ENCODE data around the gene CKB. TPM values are rescaled to one million over a fixed set of nuclear protein-coding genes. Genes with fewer than 3 reads are reported as not detected.

CKB gene
- total and polyA plus RNA-seq, 9 of the 15 experiments (the other 6 are each of a cell fraction or from before 2014, with no cell fraction given) = 23.9 to 692 (median 132) TPM

DNA sequence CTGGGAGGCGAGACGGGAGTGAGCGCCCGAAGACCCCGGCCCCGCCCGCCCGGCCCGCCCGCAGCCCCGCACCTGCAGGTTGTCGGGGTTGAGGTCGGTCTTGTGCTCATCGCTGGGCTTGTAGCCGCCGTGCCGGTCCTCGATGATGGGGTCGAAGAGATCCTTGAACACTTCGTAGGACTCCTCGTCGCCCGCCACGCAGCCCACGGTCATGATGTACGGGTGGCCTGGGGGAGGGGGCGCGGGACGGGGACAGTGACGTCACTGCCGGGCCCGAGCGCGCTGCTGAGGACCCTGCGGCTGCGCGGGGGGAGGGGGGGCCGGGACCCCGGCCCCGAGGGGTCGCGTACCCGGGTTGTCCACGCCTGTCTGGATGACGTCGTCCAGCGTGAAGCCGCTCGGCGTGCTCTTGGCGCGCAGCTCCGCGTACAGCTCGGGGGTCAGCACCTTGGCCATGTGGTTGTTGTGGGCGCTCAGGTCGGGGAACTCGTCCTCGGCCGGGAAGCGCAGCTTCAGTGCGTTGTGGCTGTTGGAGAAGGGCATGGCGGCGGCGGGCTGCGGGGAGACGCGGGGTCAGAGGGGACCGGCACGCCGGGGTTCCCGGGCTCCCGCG is 573 bp downstream of the CKB start (continued):
- TF ChIP-seq, protein P1, sequence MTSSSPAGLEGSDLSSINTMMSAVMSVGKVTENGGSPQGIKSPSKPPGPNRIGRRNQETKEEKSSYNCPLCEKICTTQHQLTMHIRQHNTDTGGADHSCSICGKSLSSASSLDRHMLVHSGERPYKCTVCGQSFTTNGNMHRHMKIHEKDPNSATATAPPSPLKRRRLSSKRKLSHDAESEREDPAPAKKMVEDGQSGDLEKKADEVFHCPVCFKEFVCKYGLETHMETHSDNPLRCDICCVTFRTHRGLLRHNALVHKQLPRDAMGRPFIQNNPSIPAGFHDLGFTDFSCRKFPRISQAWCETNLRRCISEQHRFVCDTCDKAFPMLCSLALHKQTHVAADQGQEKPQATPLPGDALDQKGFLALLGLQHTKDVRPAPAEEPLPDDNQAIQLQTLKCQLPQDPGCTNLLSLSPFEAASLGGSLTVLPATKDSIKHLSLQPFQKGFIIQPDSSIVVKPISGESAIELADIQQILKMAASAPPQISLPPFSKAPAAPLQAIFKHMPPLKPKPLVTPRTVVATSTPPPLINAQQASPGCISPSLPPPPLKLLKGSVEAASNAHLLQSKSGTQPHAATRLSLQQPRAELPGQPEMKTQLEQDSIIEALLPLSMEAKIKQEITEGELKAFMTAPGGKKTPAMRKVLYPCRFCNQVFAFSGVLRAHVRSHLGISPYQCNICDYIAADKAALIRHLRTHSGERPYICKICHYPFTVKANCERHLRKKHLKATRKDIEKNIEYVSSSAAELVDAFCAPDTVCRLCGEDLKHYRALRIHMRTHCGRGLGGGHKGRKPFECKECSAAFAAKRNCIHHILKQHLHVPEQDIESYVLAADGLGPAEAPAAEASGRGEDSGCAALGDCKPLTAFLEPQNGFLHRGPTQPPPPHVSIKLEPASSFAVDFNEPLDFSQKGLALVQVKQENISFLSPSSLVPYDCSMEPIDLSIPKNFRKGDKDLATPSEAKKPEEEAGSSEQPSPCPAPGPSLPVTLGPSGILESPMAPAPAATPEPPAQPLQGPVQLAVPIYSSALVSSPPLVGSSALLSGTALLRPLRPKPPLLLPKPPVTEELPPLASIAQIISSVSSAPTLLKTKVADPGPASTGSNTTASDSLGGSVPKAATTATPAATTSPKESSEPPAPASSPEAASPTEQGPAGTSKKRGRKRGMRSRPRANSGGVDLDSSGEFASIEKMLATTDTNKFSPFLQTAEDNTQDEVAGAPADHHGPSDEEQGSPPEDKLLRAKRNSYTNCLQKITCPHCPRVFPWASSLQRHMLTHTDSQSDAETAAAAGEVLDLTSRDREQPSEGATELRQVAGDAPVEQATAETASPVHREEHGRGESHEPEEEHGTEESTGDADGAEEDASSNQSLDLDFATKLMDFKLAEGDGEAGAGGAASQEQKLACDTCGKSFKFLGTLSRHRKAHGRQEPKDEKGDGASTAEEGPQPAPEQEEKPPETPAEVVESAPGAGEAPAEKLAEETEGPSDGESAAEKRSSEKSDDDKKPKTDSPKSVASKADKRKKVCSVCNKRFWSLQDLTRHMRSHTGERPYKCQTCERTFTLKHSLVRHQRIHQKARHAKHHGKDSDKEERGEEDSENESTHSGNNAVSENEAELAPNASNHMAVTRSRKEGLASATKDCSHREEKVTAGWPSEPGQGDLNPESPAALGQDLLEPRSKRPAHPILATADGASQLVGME (CRISPR knock-in tag; IDR thresholded peaks at IDR 0.05) = no peak
- TF ChIP-seq XRCC4 (IDR thresholded peaks at IDR 0.05; ENCODE audit: extremely low read depth, insufficient read depth, insufficient read length) = no peak
- TF ChIP-seq XRCC3 (IDR thresholded peaks at IDR 0.05) = no peak
- TF ChIP-seq, protein P2, sequence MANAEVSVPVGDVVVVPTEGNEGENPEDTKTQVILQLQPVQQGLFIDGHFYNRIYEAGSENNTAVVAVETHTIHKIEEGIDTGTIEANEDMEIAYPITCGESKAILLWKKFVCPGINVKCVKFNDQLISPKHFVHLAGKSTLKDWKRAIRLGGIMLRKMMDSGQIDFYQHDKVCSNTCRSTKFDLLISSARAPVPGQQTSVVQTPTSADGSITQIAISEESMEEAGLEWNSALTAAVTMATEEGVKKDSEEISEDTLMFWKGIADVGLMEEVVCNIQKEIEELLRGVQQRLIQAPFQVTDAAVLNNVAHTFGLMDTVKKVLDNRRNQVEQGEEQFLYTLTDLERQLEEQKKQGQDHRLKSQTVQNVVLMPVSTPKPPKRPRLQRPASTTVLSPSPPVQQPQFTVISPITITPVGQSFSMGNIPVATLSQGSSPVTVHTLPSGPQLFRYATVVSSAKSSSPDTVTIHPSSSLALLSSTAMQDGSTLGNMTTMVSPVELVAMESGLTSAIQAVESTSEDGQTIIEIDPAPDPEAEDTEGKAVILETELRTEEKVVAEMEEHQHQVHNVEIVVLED (CRISPR knock-in tag; IDR thresholded peaks at IDR 0.05) = no peak
- TF ChIP-seq, protein P3, sequence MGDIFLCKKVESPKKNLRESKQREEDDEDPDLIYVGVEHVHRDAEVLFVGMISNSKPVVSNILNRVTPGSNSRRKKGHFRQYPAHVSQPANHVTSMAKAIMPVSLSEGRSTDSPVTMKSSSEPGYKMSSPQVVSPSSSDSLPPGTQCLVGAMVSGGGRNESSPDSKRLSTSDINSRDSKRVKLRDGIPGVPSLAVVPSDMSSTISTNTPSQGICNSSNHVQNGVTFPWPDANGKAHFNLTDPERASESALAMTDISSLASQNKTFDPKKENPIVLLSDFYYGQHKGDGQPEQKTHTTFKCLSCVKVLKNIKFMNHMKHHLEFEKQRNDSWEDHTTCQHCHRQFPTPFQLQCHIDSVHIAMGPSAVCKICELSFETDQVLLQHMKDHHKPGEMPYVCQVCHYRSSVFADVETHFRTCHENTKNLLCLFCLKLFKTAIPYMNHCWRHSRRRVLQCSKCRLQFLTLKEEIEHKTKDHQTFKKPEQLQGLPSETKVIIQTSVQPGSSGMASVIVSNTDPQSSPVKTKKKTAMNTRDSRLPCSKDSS (IDR thresholded peaks at IDR 0.05; ENCODE audit: low read depth, partially characterized antibody) = no peak
- TF ChIP-seq RHOXF2B (CRISPR knock-in tag; conservative IDR thresholded peaks at IDR 0.05) = no peak
- TF ChIP-seq CREM (IDR thresholded peaks at IDR 0.05; ENCODE audit: low read depth) = peak; percentile 62; the same call in 1 of the 2 replicates
- 0 out of 2 replicates have a peak, but pooled peaks have one; percentile 26 for TF ChIP-seq ATF1 (CRISPR knock-in tag; IDR thresholded peaks at IDR 0.05)
- peak; percentile 66 for TF ChIP-seq ATF1 (tag; IDR thresholded peaks at IDR 0.05)
- TF ChIP-seq CXXC5 (CRISPR knock-in tag; IDR thresholded peaks at IDR 0.05) = no peak
- no peak for TF ChIP-seq NCOA2 (IDR thresholded peaks at IDR 0.05; ENCODE audit: partially characterized antibody in 2 of 2)
- TF ChIP-seq ZNF696 (CRISPR knock-in tag; conservative IDR thresholded peaks at IDR 0.05) = no peak
- no peak for TF ChIP-seq PTRF (tag; IDR thresholded peaks at IDR 0.05)
- peak; percentile 30; the same call in 1 of the 2 replicates for TF ChIP-seq L3MBTL2 (IDR thresholded peaks at IDR 0.05)
- TF ChIP-seq RCOR1 (IDR thresholded peaks at IDR 0.05; ENCODE audit: borderline replicate concordance in 1 of 2, low read depth in 2 of 2, low read length in 2 of 2) = no peak
- TF ChIP-seq ZNF347 (CRISPR knock-in tag; IDR thresholded peaks at IDR 0.05; ENCODE audit: low read depth) = no peak
- TF ChIP-seq, protein P4, sequence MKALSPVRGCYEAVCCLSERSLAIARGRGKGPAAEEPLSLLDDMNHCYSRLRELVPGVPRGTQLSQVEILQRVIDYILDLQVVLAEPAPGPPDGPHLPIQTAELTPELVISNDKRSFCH (CRISPR knock-in tag; IDR thresholded peaks at IDR 0.05) = no peak
- TF ChIP-seq, protein P4 (tag; IDR thresholded peaks at IDR 0.05) = no peak
- TF ChIP-seq ZNF75A (CRISPR knock-in tag; IDR thresholded peaks at IDR 0.05) = no peak
